Neural crest cell (in vitro differentiated cells): ENCODE results near the gene GLRX2. TPM values are rescaled to one million over a fixed set of nuclear protein-coding genes. Genes with fewer than 3 reads are reported as not detected.

Experiments used
- DNase-seq: peaks from one replicate; pipeline ENCODE4 v3.0.0; 2021; ENCODE audit warnings: low read depth, mixed read lengths, low spot score
- H3K27ac Mint-ChIP-seq: one replicate; pipeline ENCODE4 v1.8.0; 2021; ENCODE audit warnings: mild to moderate bottlenecking, mixed read lengths; ENCODE audit not compliant: unreplicated experiment
- H3K27me3 Mint-ChIP-seq: 2 replicates; pipeline ENCODE4 v1.8.0; 2021; ENCODE audit warnings: low read depth, mild to moderate bottlenecking, mixed read lengths
- H3K36me3 Mint-ChIP-seq: 2 replicates; pipeline ENCODE4 v1.8.0; 2021; ENCODE audit warnings: low read depth, mild to moderate bottlenecking, mixed read lengths
- H3K4me1 Mint-ChIP-seq: 2 replicates; pipeline ENCODE4 v1.8.0; 2021; ENCODE audit warnings: mixed read lengths
- H3K4me3 Mint-ChIP-seq: one replicate; pipeline ENCODE4 v1.8.0; 2021; ENCODE audit warnings: mild to moderate bottlenecking, mixed read lengths
- H3K9me3 Mint-ChIP-seq: 2 replicates; pipeline ENCODE4 v1.8.0; 2021; ENCODE audit warnings: mixed read lengths
- total RNA-seq: library from RNA; stranded (reverse); gene quantifications from 2 replicates; pipeline ENCODE4 v1.2.1, GENCODE V29; 2021
- TF ChIP-seq, protein P1 (sequence below): fragments of 200-600 bp; sonication (generic); conservative IDR thresholded peaks from 2 replicates; pipeline ENCODE4 v1.5.0; 2021; ENCODE audit warnings: antibody characterized with exemption, mild to moderate bottlenecking

GLRX2 gene
- total RNA-seq, 1 donor from 2014 or later, result 18.3 TPM

DNA sequence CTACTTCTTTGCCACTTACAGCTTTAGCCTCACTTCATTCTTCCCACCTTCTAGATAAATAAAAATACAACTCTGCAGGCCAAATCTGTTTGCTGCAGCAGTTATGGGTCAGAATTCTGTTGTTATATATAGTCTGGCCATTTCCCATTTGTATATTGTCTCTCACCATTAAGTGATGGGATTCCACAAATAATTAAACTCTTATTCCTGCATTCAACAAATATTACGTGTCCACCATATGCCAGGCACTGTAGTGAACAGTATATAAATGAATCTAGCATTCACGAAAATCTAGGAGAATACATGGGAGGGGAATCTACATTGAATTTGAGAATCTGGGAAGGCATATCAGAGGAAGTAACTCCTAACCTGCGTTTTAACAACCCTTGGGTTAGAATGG is 5.7 kb upstream of the GLRX2 start:
- H3K4me3 Mint-ChIP-seq, result no peak overlapping the region
- no peak for DNase-seq
- TF ChIP-seq, protein P1, sequence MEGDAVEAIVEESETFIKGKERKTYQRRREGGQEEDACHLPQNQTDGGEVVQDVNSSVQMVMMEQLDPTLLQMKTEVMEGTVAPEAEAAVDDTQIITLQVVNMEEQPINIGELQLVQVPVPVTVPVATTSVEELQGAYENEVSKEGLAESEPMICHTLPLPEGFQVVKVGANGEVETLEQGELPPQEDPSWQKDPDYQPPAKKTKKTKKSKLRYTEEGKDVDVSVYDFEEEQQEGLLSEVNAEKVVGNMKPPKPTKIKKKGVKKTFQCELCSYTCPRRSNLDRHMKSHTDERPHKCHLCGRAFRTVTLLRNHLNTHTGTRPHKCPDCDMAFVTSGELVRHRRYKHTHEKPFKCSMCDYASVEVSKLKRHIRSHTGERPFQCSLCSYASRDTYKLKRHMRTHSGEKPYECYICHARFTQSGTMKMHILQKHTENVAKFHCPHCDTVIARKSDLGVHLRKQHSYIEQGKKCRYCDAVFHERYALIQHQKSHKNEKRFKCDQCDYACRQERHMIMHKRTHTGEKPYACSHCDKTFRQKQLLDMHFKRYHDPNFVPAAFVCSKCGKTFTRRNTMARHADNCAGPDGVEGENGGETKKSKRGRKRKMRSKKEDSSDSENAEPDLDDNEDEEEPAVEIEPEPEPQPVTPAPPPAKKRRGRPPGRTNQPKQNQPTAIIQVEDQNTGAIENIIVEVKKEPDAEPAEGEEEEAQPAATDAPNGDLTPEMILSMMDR, result no peak

DNA sequence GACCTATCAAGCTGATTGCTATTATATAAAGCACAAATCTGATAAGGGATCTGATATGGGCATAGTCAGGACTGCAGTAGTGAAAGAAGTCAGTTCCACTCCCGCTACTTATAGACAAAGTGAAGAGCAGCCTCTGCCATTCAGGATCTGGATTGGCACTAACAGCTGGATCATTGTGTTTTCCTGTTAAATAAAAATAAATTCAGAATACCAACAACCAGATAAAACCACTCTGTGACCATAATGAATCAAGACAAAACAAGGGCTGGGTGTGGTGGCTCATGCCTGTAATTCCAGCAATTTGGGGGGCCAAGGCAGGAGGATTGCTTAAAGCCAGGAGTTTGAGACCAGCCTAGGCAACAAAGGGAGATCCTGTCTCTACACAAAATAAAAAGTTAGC is 5.0 kb upstream of the GLRX2 start:
- DNase-seq, result no peak
- H3K27me3 Mint-ChIP-seq, result no peaks in the 10 kb centered on the region
- H3K4me1 Mint-ChIP-seq, result peaks cover 35% of the 10 kb centered on the region
- no peaks in the 10 kb centered on the region for H3K36me3 Mint-ChIP-seq
- H3K4me3 Mint-ChIP-seq, result no peak overlapping the region
- TF ChIP-seq, protein P1, result no peak
- H3K27ac Mint-ChIP-seq, result no peak overlapping the region
- H3K9me3 Mint-ChIP-seq, result no peaks in the 10 kb centered on the region

More for the DNA sequence above, 5.7 kb upstream of the GLRX2 start:
- H3K4me1 Mint-ChIP-seq, result peaks cover 34% of the 10 kb centered on the region
- H3K9me3 Mint-ChIP-seq, result no peaks in the 10 kb centered on the region
- H3K27me3 Mint-ChIP-seq, result no peaks in the 10 kb centered on the region
- no peaks in the 10 kb centered on the region for H3K36me3 Mint-ChIP-seq
- H3K27ac Mint-ChIP-seq, result no peak overlapping the region

DNA sequence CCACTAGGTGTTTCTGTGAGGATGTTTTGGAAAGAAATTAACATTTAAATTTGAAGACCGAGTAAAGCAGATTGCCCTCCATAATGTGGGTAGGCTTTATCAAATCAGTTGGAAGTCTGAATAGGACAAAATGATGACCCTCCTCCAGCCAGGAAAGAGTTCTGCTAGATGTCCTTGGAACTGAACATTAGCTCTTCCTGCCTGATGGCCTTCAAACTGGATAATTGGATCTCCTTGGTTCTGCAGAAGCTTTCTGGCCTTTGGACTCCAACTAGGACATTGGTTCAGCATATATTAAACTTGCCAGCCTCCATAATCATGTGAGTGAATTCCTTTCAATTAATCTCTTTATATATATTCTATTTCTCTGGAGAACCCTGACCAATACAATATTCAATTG is 4.4 kb upstream of the GLRX2 start:
- DNase-seq, result no peak
- TF ChIP-seq, protein P1, result no peak
- no peak overlapping the region for H3K27ac Mint-ChIP-seq

DNA sequence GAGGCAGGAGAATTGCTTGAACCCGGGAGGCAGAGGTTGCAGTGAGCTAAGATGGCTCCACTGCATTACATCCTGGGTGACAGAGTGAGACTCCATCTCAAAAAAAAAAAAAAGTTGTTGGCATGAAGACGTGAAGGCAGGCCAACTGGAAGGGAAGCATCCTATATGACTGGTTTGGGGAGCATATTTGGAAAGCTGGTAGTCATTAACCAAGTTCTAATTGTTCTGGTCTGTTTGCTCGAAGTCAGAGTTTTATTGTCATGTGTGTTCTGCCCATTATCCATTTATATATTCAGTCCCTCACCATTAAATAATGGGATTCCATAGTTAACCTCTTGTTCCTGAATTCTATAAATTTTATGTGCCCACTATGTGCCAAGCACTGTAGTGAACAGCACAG is 3.3 kb upstream of the GLRX2 start:
- no peaks in the 10 kb centered on the region for H3K36me3 Mint-ChIP-seq
- no peaks in the 10 kb centered on the region for H3K27me3 Mint-ChIP-seq
- H3K4me3 Mint-ChIP-seq, result no peak overlapping the region
- peaks cover 38% of the 10 kb centered on the region for H3K4me1 Mint-ChIP-seq
- no peaks in the 10 kb centered on the region for H3K9me3 Mint-ChIP-seq
- TF ChIP-seq, protein P1, result no peak
- no peak overlapping the region for H3K27ac Mint-ChIP-seq
- DNase-seq, result no peak

More for the DNA sequence above, 4.4 kb upstream of the GLRX2 start:
- H3K4me1 Mint-ChIP-seq, result peaks cover 37% of the 10 kb centered on the region
- no peaks in the 10 kb centered on the region for H3K9me3 Mint-ChIP-seq
- no peaks in the 10 kb centered on the region for H3K27me3 Mint-ChIP-seq
- H3K36me3 Mint-ChIP-seq, result no peaks in the 10 kb centered on the region
- no peak overlapping the region for H3K4me3 Mint-ChIP-seq

DNA sequence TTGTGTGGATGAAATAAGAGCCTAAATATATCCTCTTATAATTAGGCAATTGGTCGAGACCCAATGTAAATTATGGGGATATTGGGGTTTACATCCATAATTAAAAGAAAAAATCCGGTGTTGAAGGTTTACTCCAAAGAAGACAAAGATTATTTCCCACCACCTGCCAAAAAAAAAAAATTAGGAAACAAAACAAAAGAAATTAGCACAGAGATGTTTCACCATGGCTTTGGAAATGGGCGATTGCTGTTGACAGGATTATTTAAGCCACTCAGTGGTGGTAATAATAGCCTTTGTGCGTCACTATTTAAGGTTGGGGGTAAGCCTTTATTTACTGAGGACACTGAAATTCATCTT is 585 bp upstream of the GLRX2 start:
- H3K9me3 Mint-ChIP-seq, result no peaks in the 10 kb centered on the region
- peak overlapping the region; percentile 95 for H3K4me3 Mint-ChIP-seq
- H3K27me3 Mint-ChIP-seq, result no peaks in the 10 kb centered on the region
- peaks cover 33% of the 10 kb centered on the region for H3K4me1 Mint-ChIP-seq
- DNase-seq, result no peak
- TF ChIP-seq, protein P1, result no peak
- no peaks in the 10 kb centered on the region for H3K36me3 Mint-ChIP-seq
- no peak overlapping the region for H3K27ac Mint-ChIP-seq

DNA sequence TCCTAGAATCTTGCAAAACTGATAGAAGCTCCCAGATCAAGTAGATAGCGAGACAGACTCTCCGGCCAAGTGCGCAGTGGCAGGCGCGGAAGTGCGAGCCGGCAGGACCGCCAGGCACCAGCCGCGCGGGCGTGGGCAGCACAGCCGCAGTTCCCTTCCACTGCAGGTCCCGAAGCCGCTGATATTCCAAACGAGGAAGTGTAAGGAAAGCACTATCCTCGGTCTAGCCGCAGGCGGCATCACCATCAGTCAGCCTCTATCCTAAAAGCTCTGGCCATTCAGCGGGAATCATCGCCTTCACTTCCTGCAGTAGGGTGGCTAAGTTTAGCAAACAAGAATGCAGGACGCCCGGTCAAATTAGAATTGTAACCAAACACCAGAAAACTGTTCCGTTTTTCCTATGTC is 710 bp downstream of the GLRX2 start:
- TF ChIP-seq, protein P1, result no peak
- Mint-ChIP-seq H3K27ac (peak overlapping the region; percentile 59), H3K36me3 (no peaks in the 10 kb centered on the region), H3K4me3 (peak overlapping the region; percentile 95), H3K4me1 (peaks cover 33% of the 10 kb centered on the region), H3K9me3 (no peaks in the 10 kb centered on the region), H3K27me3 (no peaks in the 10 kb centered on the region)
- DNase-seq, result peak; percentile 16
